GM21515 (cell line): ENCODE data around the gene CHMP4A.
"Not testable (repeated sequence)": the region's sequence is repeated elsewhere in the genome, so short reads cannot be mapped to it uniquely, and the experiment has no call there.

Experiments used
- ATAC-seq: cut with Tn5 transposase; IDR thresholded peaks from one replicate; pipeline ENCODE4 v1.9.1; 2021; ENCODE audit not compliant: unreplicated experiment

Gene CHMP4A

DNA sequence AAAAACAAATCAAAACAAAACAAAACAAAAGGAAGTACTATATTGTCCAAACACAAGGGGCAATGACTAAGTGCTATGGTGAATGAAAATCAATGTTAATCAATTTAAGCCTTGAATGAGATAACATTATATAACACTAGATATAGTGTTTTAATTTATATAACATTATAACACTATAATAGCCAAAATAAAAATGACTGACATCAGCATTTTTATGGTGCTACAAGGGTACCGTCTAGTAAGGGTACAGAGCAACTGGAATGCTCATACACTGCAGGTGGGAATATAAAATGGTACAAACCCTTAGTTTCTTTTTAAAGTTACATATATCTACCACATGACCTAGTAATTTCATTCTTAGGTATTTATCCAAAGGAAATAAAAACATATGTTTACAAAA lies 13.2 kb upstream of the CHMP4A start:
- no peak for ATAC-seq

DNA sequence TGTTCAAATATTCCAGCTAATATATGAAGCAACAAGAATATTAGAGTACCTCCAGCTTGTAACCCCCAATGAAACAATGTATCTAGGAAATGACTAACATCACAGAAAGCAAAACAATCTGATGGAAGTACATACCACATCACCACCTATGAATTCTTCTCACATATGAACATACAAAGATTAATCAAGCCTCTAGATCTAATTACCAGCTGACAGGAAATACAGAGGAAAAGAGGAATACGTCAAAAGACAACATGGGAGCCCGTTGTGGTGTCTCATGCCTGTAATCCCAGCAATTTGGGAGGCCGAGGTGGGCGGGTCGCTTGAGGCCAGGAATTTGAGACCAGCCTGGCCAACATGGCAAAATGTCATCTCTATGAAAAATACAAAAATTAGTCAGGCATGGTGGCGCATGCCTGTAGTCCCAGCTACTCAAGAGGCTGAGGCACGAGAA lies 11.4 kb upstream of the CHMP4A start:
- ATAC-seq, result no peak

DNA sequence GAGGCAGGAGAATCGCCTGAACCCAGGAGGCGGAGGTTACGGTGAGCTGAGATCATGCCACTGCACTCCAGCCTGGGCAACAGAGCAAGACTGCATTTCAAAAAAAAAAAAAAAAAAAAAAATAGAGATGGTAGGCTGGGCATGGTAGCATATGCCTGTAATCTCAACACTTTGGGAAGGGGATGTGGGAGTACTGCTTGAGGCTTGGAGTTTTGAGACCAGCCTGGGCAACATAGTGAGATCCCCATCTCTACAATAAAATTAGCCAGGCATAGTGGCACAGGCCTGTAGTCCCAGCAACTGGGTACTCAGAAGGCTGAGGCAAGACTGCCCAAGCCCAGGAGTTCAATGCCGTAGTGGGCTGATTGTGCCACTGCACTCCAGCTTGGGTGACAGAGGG lies 9.7 kb upstream of the CHMP4A start:
- not testable (repeated sequence) for ATAC-seq

DNA sequence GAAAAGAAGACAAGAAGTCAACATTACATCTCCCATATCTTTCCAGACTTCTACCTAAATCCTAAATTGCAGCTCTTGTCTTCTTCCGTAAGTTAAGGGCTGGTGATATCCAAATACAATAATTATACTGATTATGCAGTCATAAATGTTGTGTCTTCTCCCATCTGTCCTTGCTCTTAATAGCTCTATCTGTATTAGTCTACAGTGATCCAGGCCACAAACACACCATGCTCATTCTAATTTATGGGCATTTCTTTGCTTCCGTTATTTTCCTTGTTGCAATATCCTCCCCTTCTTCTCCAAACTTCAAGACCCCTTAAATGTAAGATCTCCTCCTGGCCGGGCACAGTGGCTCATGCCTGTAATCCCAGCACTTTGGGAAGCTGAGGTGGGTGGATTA lies 6.2 kb upstream of the CHMP4A start:
- ATAC-seq, result no peak

DNA sequence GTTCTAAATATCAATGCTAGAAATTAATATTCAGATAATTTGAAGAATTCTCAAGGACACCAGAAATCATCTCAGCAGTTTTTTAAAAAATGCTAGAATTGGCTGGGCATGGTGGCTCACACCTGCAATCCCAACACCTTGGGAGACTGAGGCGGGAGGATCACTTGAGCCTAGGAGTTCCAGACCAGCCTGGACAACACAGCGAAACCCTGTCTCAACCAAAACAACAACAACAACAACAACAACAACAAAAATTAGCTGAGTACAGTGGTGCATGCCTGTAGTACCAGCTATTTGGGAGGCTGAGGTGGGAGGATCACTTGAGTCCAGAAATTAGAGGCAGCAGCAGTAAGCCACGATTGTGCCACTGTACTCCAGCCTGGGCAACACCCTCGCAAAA lies 5.8 kb upstream of the CHMP4A start:
- ATAC-seq, result no peak

DNA sequence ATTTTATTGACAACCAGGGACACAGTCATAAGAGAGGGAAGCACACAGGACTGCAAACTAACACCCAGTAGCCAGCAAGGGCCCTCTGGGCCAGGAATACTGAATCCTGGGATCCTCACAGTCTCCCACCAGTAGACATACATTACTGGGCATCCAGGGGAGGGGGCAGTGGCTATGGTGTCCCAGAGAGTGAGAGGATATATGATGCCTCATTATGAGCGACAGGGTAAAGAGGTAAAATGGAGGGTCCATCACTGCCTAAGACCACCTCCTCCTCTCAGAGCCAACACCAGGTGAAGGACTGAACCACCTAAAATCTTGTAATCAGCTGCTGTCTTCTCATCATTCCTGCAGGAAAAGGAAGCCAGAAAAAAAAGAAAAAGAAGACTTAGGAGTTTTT lies 3.6 kb upstream of the CHMP4A start:
- ATAC-seq, result not testable (repeated sequence)

DNA sequence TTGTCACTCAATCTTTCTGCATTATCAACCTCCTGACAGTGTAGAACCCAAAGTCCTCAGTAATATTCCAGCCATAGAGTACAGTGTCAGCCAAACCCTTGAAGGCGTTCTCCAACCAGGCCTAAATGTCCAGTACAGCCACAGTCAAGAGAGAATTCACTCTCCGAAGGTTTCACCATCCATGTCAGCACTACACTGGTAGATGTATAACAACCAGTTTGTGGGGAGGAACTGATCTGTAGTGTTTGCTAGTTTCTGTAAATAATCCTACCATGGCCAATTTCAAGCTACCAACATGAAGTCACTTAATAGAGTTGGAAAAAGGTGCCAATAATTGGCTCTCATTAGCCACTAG lies 3.0 kb upstream of the CHMP4A start:
- ATAC-seq, result no peak

DNA sequence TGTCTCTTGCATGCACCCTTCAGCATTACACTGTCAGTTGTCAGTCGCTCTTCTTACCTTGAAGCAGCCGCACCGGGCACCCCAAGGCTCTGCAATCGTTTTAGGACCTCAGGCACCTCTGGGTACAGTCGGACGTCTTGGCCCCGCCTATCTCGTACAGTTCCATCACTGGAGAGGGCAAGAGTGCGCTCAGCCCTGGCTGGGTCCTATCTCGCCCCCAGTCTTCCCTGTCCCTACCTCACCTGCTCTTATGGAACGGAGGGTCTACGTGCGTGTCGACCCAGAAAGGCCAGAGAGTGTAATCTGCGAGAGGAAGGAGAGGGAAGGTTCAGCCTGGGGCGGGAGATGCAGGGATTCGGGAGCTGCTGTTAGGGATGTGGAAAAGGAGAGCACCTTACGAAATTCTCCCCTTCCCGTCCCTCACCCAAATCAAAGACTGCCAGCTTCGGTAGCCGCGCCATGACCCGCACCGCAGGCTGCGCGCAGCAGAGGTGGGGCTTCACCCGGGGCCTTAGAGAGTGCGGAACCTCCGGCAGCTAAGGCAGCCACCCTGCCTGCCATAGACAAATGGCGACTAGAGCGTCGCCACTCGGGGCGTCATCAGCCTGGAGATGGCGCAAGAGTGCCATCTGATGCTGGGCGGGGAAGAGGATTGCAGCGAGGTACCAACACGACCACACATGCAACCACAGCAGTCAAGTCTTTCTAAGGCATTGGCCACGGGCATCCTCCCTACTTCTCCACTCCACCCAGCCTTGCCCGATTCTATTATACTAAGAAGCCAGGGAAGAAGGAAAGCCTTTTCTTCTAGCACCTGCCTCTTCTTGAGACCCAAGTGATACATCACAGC lies 2.4 kb upstream of the CHMP4A start, which contains the start of gene MDP1:
TSS of gene MDP1 (minus strand) at position 572 of the 850 bp plus-strand sequence. CDS start at position 461, 111 bp downstream.
- peak; percentile 63 for ATAC-seq

DNA sequence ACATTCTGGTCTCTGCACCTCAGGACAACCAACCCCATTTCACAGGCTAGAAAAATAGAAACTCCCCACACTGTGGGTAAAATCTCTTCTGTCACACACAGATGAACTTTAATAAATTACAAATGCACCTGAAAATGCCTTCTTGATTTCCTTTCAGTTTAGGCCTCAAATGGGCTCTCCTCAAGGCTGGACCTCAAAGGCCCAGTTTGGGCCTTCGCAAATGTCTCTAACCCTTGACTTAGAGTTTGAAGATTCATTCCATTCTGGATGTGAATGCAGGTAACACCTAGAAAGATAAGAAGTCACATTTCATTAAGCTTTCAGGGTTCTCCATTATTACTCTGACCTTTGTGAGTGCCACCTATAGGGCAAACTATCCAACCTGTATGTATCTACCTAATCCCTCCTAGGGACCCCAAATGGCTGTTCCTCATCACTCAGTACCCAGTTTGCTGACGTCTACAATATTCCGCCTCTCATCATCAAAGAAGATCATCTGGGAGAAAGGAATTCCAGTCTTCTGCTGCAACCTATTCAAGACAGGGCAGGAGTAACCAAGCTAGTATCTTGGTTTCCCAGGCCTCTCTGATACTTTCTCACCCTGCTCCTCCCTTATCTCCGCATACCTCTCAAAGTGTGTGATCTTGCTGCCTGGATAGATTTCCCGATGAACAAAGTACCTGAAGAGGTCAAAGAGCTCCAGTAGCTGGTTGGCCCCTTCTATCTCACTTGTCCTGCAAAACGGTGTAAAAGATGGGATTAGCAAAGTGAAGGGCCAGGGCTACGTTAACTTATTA lies 776 bp upstream of the CHMP4A start:
- no peak for ATAC-seq

DNA sequence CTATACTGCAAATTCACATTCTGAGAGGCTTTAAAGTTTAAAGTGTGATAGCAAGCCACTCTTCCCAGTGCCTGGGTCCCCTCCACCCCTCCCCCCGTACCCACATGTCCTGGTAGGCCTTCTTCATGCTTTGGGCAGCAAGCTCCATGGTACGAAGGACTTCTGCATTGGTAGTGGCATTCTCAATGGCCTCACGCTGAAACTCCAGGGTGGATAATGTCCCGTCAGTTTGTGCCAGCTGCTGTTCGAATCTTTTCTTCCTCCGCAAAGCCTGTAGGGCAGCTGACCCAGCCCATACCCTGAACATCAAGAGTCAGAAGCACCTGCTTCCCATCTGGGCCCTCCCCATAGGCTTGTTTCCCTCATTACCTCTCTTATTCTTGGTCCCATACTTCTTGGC lies 2.0 kb downstream of the CHMP4A start:
- ATAC-seq, result no peak

DNA sequence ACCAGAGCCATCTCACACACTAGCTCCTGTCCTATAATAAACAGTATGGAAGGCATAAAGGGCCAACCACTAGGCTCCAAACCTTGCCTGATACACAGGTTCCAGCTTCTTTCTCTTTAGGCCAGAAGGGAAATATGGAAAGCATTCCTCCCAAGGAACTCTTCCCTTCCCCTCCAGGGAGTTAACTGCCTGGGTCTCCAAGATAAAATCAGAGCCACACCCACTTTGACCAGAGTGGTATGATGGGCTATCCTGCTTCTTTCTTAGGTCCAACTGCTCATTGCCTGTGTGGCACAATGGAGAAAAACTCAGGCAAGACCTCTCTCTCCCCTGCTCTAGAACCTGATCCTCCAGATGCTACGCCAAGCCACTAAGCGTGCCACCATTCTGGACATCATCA lies 5.7 kb downstream of the CHMP4A start:
- ATAC-seq, result no peak

DNA sequence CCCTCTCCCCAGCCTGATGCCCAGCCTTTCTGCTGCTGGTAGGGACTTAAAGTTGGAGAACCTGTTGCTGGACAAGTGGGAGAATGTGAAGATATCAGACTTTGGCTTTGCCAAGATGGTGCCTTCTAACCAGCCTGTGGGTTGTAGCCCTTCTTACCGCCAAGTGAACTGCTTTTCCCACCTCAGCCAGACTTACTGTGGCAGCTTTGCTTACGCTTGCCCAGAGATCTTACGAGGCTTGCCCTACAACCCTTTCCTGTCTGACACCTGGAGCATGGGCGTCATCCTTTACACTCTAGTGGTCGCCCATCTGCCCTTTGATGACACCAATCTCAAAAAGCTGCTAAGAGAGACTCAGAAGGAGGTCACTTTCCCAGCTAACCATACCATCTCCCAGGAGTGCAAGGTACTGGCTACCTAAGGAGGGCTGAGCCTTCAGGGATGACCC lies 6.2 kb downstream of the CHMP4A start:
- no peak for ATAC-seq

DNA sequence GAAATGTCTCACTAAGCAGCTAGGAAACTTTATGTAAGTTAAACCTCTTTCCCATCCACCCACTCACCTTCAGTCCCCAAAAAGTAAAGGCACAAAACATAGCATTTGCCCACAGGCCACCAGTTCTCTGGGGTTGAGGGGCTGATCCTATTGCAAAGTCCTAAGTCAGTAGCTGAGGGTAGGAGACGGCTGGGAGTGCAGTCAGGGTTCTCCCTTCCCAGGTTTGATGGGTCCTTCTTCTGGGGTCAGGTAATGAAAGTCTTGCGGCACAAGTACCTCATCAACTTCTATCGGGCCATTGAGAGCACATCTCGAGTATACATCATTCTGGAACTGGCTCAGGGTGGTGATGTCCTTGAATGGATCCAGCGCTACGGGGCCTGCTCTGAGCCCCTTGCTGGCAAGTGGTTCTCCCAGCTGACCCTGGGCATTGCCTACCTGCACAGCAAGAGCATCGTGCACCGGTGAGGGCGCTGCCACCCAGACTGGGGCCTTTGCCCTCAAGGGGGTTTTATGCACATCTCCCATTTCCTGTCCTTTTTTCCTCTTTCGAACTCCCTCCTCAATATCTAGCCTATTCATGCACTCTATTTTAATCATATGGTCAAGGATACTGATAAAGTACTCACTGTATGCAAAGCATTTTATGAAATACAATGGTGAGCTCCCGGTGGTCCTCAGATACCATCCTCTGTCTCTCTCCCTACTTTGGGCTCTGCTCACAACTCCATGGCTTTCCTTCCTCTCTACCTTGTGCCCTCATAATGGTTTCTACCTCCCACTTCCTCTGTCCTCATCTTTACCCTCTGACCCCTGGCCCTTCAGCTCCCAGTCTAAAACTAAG lies 6.8 kb downstream of the CHMP4A start:
- ATAC-seq, result no peak

DNA sequence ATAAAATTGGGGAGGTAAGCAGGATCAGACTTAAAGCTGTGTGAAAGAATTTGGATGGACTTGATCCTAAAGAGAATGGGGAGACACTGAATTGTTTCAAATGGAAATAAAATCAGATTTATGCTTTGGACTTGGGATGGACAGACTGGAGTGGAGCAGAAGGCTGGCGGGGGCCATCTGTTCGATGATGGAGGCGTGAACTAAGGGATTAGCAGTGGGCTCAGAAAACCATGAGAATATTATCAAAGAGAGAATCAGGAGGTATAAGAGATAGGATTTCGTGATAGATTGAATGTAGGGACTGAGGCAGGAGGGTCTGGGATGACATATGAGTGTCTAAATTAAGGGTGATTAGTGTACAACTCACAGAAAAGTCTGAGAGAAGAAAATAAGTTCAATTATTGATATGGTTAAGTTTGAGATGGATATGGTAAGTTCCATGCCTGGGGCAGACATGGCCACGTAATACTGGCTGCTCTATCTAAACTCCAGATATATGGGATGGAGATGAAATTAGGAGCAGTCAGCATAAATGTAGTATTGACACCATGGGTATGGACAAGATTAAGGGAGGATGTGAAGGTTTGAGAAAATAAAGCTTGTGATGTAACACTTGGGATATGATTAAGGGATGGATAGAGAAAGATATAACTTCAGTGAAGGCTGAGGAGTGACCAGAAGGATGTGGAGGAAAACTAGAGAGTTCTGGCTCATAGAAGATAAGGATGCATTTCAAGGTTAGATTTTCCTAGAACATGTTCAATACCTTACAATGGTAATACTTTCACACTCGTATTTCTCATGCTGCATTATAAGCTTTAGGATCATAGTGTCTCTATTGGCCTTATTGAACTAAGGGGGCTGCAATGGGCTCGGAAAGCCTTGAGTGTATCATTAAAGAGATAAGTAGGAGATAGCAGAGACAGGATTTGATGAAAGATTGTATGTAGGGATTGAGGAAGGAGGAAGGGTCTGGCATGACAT lies 8.8 kb downstream of the CHMP4A start:
- no peak for ATAC-seq

DNA sequence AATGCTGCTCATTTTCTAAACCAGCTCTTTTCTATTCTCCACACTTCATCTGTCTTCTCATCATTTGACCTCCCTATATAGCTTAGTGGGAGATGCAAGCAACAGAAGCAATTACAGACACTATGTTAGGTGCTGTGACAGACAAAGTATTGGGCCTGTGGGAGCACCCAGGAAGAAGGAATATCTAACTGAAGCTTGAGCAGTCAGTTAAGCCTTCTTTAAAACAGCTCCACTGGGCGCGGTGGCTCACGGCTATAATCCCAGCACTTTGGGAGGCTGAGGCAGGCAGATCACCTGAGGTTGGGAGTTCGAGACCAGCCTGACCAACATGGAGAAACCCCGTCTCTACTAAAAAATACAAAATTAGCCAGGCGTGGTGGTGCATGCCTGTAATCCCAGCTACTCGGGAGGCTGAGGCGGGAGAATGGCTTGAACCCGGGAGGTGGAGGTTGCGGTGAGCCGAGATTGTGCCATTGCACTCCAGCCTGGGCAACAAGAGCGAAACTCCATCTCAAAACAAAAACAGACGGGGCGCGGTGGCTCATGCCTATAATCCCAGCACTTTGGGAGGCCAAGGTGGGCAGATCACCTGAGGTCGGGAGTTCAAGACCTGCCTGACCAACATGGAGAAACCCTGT lies 9.9 kb downstream of the CHMP4A start:
- not testable (repeated sequence) for ATAC-seq

DNA sequence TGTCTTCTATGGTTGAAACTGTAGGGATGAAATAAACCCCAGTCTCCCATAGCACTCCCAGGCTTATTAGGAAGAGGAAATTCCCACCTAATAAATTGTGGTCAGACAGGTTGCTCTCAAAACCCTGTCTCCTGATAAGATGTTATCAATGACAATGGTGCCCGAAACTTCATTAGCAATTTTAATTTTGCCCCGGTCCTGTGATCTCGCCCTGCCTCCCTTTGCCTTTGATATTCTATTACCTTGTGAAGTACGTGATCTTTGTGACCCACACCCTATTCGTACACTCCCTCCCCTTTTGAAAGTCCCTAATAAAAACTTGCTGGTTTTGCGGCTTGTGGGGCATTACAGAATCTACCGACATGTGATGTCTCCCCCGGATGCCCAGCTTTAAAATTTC lies 10.8 kb downstream of the CHMP4A start:
- not testable (repeated sequence) for ATAC-seq

DNA sequence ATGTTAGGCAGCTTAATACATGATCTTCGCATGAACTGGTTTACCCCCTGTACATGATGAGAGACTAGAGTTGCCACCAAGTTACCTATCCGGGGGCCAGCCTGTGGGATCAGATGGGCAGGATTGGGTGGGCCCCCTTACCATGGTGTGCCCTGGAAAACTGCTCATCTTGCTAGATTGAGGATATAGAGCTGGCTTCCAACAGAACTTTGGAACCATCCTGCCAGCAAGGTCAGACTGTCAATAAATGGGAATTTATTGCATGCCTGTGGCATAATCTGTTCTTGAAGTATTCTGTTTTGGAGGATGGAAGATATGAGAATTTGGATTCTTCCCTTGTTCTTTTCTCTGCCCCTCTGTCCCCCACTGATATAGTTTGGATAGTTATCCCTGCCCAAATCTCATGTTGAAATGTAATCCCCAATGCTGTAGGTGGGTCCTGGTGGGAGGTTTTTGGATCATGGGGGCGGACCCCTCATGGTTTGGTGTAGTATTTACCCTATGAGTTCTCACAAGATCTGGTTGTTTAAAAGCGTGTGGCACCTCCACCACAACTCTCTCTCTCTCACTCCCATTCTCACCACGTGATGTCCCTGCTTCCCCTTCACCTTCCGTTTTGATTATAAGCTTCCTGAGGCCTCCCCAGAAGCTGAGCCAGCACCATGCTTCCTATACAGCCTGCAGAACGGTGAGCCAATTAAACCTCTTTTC lies 14.3 kb downstream of the CHMP4A start:
- no peak for ATAC-seq

DNA sequence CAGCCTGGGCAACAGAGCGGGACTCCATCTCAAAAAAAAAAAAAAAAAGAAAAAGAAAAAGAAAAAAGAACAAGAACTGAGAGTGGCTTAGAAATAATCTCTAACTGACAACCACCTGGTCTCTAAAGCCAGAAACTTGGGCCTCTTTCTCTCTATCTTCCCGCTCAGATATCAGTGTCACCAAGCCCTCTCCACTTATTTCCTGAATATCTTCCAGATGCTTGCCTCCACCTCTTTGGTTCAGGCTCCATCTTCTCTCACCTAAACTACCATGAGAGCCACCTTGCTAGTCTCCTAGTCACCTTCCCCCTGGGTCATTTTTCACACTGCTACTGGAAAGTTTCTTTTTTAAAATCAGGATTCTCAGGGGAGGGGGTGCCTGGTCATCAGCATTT lies 16.2 kb downstream of the CHMP4A start:
- no peak for ATAC-seq
